ENCODE data around the gene NADK. TPM values are rescaled to one million over a fixed set of nuclear protein-coding genes. Genes with fewer than 3 reads are reported as not detected.
"Not testable (repeated sequence)": the region's sequence is repeated elsewhere in the genome, so short reads cannot be mapped to it uniquely, and the experiment has no call there.

Gene NADK
- total RNA-seq, 2 donors from 2014 or later, result 51.7 to 56.3 TPM

- H3K27me3 ChIP-seq; H3K9me3 ChIP-seq; H3K36me3 ChIP-seq (replicated peaks in 1 of 2; ENCODE audit: insufficient read depth in 1 of 2, low read depth in 2 of 2); intact Hi-C loops (cut with DNase I): not testable (repeated sequence)
- Histone ChIP-seq H3K27ac (peak within 1 kb of the TSS; percentile 62 to 92 (median 77)), H3K4me3 (peak within 1 kb of the TSS in 1 of 2 donors; percentile 41), H3K4me1 (peaks cover 17% of the 10 kb centered on the region)
- TF ChIP-seq CTCF (IDR thresholded peaks at IDR 0.05) (peak in 6 of 7 experiments; percentile 16 to 56 (median 44)), POLR2A (IDR thresholded peaks at IDR 0.05) (peak; percentile 54 to 80 (median 79))
- 0 to 1% methylated on average over 4 to 50 of the region's 78 CpGs for WGBS, 2 donors
- DNase-seq, result peak; percentile 98 to 99 (median 98)
- ATAC-seq, result peak; percentile 96
Measured at GRCh38 chr1:1724035-1724864, 54.0 kb downstream of the NADK start, which contains the start of gene CDK11A. Gene CDK11A (minus strand): TSS chr1:1724357. CDS start chr1:1722818, 1,539 bp downstream.

DNA sequence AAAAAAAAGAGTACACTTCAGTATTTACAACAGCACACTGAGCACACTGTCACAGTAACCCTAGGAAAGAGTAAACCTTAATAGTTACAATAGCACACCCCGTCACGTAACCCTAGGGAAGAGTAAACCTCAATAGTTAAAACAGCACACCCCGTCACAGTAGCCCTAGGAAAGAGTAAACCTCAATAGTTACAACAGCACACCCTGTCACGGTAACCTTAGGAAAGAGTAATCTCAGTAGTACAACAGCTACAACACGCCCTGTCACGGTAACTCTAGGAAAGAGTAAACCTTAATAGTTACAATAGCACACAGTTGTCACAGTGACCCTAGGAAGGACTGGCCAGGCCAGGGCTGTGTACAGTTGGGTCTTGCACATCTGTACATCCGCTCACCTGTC, 57.1 kb downstream of the NADK start:
- peak overlapping the region in 1 of 4 donors; percentile 28 for H3K27ac ChIP-seq
- DNase-seq, result peak in 1 of 4 donors; percentile 4

DNA sequence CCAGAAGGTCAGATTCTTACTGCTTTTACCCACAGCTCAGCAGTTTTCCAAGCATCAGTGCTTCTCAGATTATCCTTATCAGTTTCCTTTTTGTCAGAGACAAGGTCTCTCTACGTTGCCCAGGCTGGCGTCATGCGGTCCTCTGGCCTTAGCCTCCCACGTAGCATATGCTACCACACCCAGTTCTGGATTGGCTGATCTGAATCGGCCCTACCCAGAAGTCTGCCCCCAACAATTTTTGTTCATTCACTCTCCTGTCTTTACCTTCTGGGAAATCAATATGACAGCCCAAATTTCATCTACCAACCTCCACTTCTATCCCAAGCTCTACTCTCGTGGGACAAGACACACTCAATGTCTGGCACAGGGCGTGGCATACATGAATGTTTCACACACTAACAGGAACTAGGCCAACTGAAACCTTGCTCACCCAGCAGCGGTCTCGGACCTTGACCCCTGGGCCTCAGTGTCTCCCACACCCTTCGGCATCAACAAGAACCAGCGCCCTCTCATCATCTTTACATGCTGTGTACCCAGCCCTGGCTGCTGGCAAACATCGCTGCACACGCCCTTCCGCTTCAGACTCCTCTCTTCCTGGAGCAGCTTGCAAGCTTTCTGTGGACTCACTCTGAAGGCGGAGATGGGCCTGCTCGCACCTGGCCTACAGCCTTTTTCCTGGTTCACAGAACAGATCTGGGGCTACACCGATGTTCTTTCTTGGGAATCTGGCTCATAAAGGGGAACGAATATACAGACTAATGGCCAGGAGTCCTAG, 63.0 kb downstream of the NADK start:
- 92 to 94% methylated on average over 8 to 9 of the region's 18 CpGs for WGBS, 2 donors
- intact Hi-C loops (cut with DNase I); H3K27ac ChIP-seq; DNase-seq; ATAC-seq; H3K9me3 ChIP-seq; H3K27me3 ChIP-seq; H3K36me3 ChIP-seq (replicated peaks in 1 of 2; ENCODE audit: insufficient read depth in 1 of 2, low read depth in 2 of 2); H3K4me1 ChIP-seq; H3K4me3 ChIP-seq: not testable (repeated sequence)

More for the DNA sequence above, 57.1 kb downstream of the NADK start:
- peaks cover 17% of the 10 kb centered on the region for H3K4me1 ChIP-seq
- 44 to 45% methylated on average over 7 of the region's 7 CpGs for WGBS, 2 donors
- TF ChIP-seq POLR2A (IDR thresholded peaks at IDR 0.05) (no peak), CTCF (IDR thresholded peaks at IDR 0.05) (no peak)
- no peaks in the 10 kb centered on the region for H3K27me3 ChIP-seq
- no peaks in the 10 kb centered on the region for H3K9me3 ChIP-seq
- intact Hi-C loops (cut with DNase I), result no loop called here
- ATAC-seq, result no peak
- H3K4me3 ChIP-seq, result no peak overlapping the region
- H3K36me3 ChIP-seq (replicated peaks in 1 of 2; ENCODE audit: insufficient read depth in 1 of 2, low read depth in 2 of 2), result peaks cover 0 to 11% of the 10 kb centered on the region in 2 donors

- ATAC-seq; H3K27me3 ChIP-seq; intact Hi-C loops (cut with DNase I); H3K4me3 ChIP-seq; H3K27ac ChIP-seq; H3K36me3 ChIP-seq (replicated peaks in 1 of 2; ENCODE audit: insufficient read depth in 1 of 2, low read depth in 2 of 2); H3K9me3 ChIP-seq; H3K4me1 ChIP-seq: not testable (repeated sequence)
- DNase-seq, result peak in 1 of 4 donors; percentile 3
- 100% methylated on average over 2 of the region's 20 CpGs; no CpG with 5 or more reads in 1 of the 2 donors for WGBS, 2 donors
Measured at GRCh38 chr1:1707897-1708296, 70.4 kb downstream of the NADK start.

DNA sequence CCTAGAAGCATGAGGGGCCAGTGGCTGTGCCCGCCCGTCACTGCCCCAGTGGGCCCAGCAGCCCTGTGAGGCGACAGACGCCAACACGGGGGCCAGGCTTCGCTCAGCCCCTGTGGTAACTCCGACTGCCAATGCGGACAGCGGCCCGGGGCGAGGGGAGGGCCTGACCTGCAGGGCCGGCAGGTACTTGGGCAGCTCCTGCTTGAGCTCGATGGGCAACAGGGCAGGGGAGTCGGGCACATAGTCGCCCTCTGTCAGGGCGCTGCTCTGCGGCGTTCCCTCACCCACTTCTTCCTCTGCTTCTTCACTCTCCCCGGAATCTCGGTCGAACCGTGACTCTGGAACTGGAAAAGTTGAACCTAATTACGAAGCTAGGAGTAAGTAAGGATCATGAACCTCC, 71.0 kb downstream of the NADK start:
- H3K4me1 ChIP-seq; intact Hi-C loops (cut with DNase I); H3K36me3 ChIP-seq (replicated peaks in 1 of 2; ENCODE audit: insufficient read depth in 1 of 2, low read depth in 2 of 2); H3K27me3 ChIP-seq; ATAC-seq; H3K27ac ChIP-seq; H3K4me3 ChIP-seq; H3K9me3 ChIP-seq: not testable (repeated sequence)
- WGBS, 2 donors, result no CpG with 5 or more reads among the region's 23 CpGs
- DNase-seq, result peak in 1 of 4 donors; percentile 6

DNA sequence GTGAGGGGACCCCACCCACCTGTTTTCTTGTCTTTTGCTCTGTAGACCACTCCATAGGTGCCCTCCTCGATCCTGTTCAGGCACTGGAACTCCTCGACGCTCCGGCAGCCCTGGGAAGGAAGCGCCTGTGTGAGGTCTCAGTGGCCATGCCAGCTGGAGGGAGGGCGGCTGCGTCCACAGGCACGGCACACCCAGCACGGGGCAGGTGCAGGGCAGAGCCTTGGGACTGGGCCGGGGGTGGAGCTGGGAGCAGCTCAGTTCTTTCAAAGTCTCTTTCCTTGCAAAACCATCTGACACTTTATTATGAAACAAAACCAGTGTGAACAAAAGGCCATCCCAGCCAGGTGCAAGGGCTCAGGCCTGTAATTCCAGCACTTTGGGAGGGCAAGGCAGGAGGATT, 72.6 kb downstream of the NADK start:
- H3K36me3 ChIP-seq (replicated peaks in 1 of 2; ENCODE audit: insufficient read depth in 1 of 2, low read depth in 2 of 2); H3K9me3 ChIP-seq; H3K27ac ChIP-seq; H3K27me3 ChIP-seq; ATAC-seq; DNase-seq; H3K4me1 ChIP-seq; intact Hi-C loops (cut with DNase I); H3K4me3 ChIP-seq: not testable (repeated sequence)
- WGBS, 2 donors, result no CpG with 5 or more reads among the region's 10 CpGs

DNA sequence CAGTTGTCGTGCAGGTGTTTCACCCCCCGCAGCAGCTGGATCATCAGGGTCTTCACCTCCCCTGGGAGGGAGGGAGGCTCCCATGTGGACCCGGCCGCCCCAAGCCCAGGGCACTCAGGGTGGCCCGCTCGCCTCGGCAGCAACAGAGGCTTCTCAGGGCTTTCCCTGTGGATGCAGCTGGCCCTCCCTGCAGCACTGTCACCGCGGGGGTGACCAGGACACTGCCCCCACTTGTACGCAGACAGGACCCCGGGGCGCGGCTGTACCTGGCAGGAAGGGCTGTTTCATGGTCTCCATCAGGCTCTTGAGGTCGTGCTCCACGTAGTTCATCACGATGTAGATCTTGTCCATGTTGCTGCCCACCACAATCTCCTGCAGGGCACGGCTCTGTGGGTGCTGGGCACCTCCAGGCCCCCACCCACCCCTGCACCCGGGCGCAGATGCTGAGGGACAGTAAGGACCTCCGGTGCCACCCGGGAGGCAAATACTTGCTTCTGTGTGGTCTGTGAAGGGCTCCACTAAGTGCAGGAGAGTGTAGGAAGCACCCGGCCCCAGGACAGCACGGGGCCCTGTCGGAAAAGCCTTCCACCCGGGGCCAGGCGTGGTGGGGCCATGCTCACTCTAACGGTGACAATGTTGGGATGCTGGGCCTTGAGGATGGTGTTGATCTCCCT, 73.8 kb downstream of the NADK start:
- WGBS, 2 donors, result 93 to 100% methylated on average over 4 to 16 of the region's 27 CpGs
- H3K27ac ChIP-seq; intact Hi-C loops (cut with DNase I); H3K36me3 ChIP-seq (replicated peaks in 1 of 2; ENCODE audit: insufficient read depth in 1 of 2, low read depth in 2 of 2); H3K4me1 ChIP-seq; H3K9me3 ChIP-seq; H3K27me3 ChIP-seq; ATAC-seq; H3K4me3 ChIP-seq: not testable (repeated sequence)
- DNase-seq, result peak in 2 of 4 donors; percentile 4 to 7
